UCSD-AML1 (cell line): Measurements from ENCODE around the gene MFAP3L.
"Not testable (repeated sequence)": the region's sequence is repeated elsewhere in the genome, so short reads cannot be mapped to it uniquely, and the experiment has no call there.

Source experiments
- DNase-seq: peaks from one replicate; lab custom pipeline; 2025; ENCODE audit not compliant: unreplicated experiment; lab: John Stamatoyannopoulos, UW

Gene MFAP3L

GRCh38 chr4:170026253-170027021 is at the start of gene MFAP3L:
MFAP3L (minus strand) TSS chr4:170026395; CDS start chr4:170005877, 20,518 bp downstream.
- DNase-seq = peak; percentile 92

GRCh38 chr4:170071196-170071595 is 45.0 kb upstream of the MFAP3L start:
- DNase-seq = no peak

- DNase-seq = no peak
Measured at GRCh38 chr4:170068438-170069128, 42.4 kb upstream of the MFAP3L start.

- DNase-seq = no peak
Measured at GRCh38 chr4:170059421-170059820, 33.2 kb upstream of the MFAP3L start.

- DNase-seq = no peak
Measured at GRCh38 chr4:170058826-170059225, 32.6 kb upstream of the MFAP3L start.

DNA sequence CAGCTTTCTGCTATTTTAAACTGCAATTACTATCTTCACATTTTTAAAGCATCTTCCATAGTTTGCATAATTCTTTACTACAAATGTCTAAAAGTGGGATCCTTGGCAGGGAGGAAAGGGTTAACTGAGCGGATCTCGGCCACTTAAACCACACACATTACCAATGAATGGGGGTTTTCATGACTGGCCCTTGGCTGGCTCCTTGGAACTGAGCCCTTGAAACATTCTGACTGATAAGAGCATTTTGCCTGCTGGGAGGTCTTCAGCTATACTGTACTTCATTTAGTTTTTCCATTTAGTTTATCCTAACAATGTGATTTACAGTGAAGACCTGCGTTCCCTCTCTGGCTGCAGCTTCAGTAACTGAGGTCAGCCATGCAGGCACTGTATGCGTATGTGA is 31.7 kb upstream of the MFAP3L start:
- DNase-seq = no peak

- DNase-seq = no peak
Measured at GRCh38 chr4:170052919-170053318, 26.7 kb upstream of the MFAP3L start.

GRCh38 chr4:170051402-170051801 is 25.2 kb upstream of the MFAP3L start:
- DNase-seq = no peak

DNA sequence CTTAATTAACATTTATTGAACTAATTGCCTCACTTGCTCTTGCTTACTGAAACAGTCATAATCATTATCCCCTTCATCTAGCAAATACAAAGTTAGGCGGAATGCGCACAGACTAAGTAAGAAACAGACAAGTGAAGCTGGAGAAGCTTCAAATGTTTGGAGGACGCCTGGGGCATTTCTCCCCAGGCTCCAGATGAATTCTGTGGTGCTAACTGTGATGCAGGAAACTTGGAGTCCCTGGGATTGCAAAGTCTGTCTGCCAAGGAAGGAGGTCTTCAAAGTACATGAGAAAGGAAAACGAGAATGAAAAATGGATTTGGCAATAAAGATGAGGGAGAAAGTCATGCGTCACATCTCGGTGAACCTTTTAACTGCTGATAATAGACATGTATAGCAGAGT is 23.6 kb upstream of the MFAP3L start:
- no peak for DNase-seq

- DNase-seq = peak; percentile 25
Measured at GRCh38 chr4:170047771-170048354, 21.7 kb upstream of the MFAP3L start.

- not testable (repeated sequence) for DNase-seq
Measured at GRCh38 chr4:170046156-170046555, 20.0 kb upstream of the MFAP3L start.

- no peak for DNase-seq
Measured at GRCh38 chr4:170040031-170040680, 14.0 kb upstream of the MFAP3L start.

GRCh38 chr4:170038769-170039168 is 12.6 kb upstream of the MFAP3L start:
- no peak for DNase-seq

GRCh38 chr4:170038232-170038631 is 12.0 kb upstream of the MFAP3L start:
- no peak for DNase-seq

DNA sequence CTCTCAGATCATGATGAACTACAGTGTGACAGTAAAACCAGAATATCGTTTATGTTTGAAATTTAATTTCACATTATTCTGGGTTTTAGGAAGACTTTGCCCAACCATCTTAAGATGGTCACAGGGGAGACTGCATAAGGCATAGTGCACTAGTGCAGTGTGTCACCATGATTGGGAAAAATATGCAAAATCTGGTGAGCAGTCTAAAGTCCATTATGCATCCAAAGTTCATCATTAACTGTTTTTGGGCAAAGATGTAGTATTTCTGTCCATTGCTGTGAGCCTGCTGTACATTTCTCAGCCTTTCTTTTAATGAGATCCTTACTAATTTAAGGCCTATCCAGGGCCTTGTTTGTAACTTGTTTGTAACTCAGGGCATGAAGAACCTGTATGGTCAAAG is 11.3 kb upstream of the MFAP3L start:
- DNase-seq = no peak

- DNase-seq = no peak
Measured at GRCh38 chr4:170035845-170036244, 9.7 kb upstream of the MFAP3L start.

DNA sequence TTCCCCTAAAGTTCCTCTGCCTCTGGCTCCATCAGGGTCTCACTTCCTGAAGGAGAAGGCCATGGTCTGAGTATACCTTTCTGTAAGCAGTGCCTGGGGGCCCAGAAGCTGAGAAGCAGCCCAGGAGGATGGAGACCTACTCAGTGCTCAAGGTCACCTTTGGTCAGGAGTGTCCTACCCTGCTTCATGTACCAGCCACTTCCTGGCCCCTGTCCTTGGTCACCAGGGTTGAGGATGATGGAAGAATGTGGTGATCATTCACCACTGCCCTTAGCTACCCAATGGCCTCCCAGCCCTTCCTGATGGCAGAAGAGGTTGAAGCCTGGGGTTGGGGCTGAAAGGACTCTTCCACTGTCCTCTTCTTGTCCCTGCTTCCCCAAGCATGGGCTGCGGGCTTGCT is 9.0 kb upstream of the MFAP3L start:
- DNase-seq = no peak

GRCh38 chr4:170033999-170034398 is 7.8 kb upstream of the MFAP3L start:
- no peak for DNase-seq

GRCh38 chr4:170030121-170030520 is 3.9 kb upstream of the MFAP3L start:
- no peak for DNase-seq

- DNase-seq = peak; percentile 94
Measured at GRCh38 chr4:170027181-170027829, 1.1 kb upstream of the MFAP3L start.
